ENCODE results near the gene RARB. TPM values are rescaled to one million over a fixed set of nuclear protein-coding genes. Genes with fewer than 3 reads are reported as not detected.

RARB gene
- total RNA-seq, 1 donor from 2014 or later: not detected

DNA sequence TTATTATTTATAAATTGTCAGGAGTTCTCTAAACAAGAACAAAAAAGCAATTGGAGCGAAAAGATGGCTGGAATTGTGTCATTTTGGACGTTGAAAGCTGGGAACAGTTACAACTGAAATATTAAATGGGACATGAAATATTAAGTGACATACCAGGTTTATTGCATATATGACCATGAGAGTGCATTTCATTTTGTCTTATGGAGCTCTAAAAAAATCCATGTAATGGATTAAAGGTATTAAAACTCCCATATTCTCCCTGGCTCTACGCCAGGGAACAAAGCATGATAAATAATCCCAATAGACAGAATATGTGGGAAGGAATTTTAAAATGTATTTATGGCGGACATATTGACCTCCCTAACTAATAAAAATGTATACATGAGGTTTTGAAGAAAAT is 17.7 kb downstream of the RARB start:
- Mint-ChIP-seq H3K4me3 (no peak overlapping the region), H3K27ac (no peak overlapping the region), H3K4me1 (no peaks in the 10 kb centered on the region), H3K27me3 (no peaks in the 10 kb centered on the region), H3K36me3 (ENCODE audit: low read depth) (no peaks in the 10 kb centered on the region), H3K9me3 (no peaks in the 10 kb centered on the region)
- no peak for ATAC-seq (ENCODE audit: low read depth)
- ChIA-PET CTCF (no interaction called here), POLR2A (no interaction called here)
- intact Hi-C loops (cut with micrococcal nuclease): no loop called here
- TF ChIP-seq, protein P1, sequence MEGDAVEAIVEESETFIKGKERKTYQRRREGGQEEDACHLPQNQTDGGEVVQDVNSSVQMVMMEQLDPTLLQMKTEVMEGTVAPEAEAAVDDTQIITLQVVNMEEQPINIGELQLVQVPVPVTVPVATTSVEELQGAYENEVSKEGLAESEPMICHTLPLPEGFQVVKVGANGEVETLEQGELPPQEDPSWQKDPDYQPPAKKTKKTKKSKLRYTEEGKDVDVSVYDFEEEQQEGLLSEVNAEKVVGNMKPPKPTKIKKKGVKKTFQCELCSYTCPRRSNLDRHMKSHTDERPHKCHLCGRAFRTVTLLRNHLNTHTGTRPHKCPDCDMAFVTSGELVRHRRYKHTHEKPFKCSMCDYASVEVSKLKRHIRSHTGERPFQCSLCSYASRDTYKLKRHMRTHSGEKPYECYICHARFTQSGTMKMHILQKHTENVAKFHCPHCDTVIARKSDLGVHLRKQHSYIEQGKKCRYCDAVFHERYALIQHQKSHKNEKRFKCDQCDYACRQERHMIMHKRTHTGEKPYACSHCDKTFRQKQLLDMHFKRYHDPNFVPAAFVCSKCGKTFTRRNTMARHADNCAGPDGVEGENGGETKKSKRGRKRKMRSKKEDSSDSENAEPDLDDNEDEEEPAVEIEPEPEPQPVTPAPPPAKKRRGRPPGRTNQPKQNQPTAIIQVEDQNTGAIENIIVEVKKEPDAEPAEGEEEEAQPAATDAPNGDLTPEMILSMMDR (IDR thresholded peaks at IDR 0.05): no peak
- no peak for DNase-seq

GRCh38 chr3:25447285-25447684 is 19.2 kb downstream of the RARB start:
- TF ChIP-seq, protein P1 (IDR thresholded peaks at IDR 0.05): no peak
- CTCF ChIA-PET: no interaction called here
- H3K9me3 Mint-ChIP-seq: no peaks in the 10 kb centered on the region
- POLR2A ChIA-PET: no interaction called here
- no peak for ATAC-seq (ENCODE audit: low read depth)
- no peaks in the 10 kb centered on the region for H3K27me3 Mint-ChIP-seq
- no peak overlapping the region for H3K4me3 Mint-ChIP-seq
- H3K4me1 Mint-ChIP-seq: no peaks in the 10 kb centered on the region
- no peak overlapping the region for H3K27ac Mint-ChIP-seq
- no peak for DNase-seq
- intact Hi-C loops (cut with micrococcal nuclease): no loop called here
- no peaks in the 10 kb centered on the region for H3K36me3 Mint-ChIP-seq (ENCODE audit: low read depth)

GRCh38 chr3:25447925-25448324 is 19.9 kb downstream of the RARB start:
- intact Hi-C loops (cut with micrococcal nuclease): no loop called here
- Mint-ChIP-seq H3K36me3 (ENCODE audit: low read depth) (no peaks in the 10 kb centered on the region), H3K27me3 (no peaks in the 10 kb centered on the region), H3K27ac (no peak overlapping the region), H3K9me3 (no peaks in the 10 kb centered on the region), H3K4me3 (no peak overlapping the region), H3K4me1 (no peaks in the 10 kb centered on the region)
- POLR2A ChIA-PET: no interaction called here
- CTCF ChIA-PET: no interaction called here
- TF ChIP-seq, protein P1 (IDR thresholded peaks at IDR 0.05): no peak
- no peak for ATAC-seq (ENCODE audit: low read depth)
- DNase-seq: no peak

- Mint-ChIP-seq H3K27me3 (no peaks in the 10 kb centered on the region), H3K27ac (no peak overlapping the region), H3K9me3 (no peaks in the 10 kb centered on the region), H3K36me3 (ENCODE audit: low read depth) (no peaks in the 10 kb centered on the region), H3K4me1 (no peaks in the 10 kb centered on the region), H3K4me3 (no peak overlapping the region)
- POLR2A ChIA-PET: no interaction called here
- ATAC-seq (ENCODE audit: low read depth) (no peak), DNase-seq (no peak)
- CTCF ChIA-PET: no interaction called here
- intact Hi-C loops (cut with micrococcal nuclease): no loop called here
- TF ChIP-seq, protein P1 (IDR thresholded peaks at IDR 0.05): no peak
Observed at GRCh38 chr3:25448750-25449692, 21.0 kb downstream of the RARB start.

DNA sequence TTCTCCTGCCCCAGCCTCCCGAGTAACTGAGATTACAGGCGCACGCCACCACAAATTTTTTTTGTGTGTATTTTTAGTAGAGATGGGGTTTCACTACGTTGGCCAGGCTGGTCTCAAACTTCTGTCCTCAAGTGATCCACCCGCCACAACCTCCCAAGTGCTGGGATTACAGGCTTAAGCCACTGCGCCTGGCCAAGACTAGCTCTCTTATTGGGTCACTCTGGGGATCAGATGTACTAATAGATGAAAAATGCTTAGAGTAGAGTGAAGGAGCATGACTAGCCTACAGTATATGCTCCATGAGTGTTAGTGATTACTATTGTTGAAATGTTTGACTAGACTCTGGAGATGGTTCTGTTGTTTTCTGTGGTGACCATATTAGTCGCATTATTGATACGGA is 21.8 kb downstream of the RARB start:
- intact Hi-C loops (cut with micrococcal nuclease): no loop called here
- ChIA-PET POLR2A (no interaction called here), CTCF (no interaction called here)
- Mint-ChIP-seq H3K4me1 (no peaks in the 10 kb centered on the region), H3K27ac (no peak overlapping the region), H3K4me3 (no peak overlapping the region), H3K9me3 (no peaks in the 10 kb centered on the region), H3K27me3 (no peaks in the 10 kb centered on the region), H3K36me3 (ENCODE audit: low read depth) (no peaks in the 10 kb centered on the region)
- no peak for DNase-seq
- TF ChIP-seq, protein P1 (IDR thresholded peaks at IDR 0.05): no peak
- ATAC-seq (ENCODE audit: low read depth): no peak
